MG63 (cell line): ENCODE data around the gene LCTL. TPM values are rescaled to one million over a fixed set of nuclear protein-coding genes. Genes with fewer than 3 reads are reported as not detected.
"Not testable (repeated sequence)": the region's sequence is repeated elsewhere in the genome, so short reads cannot be mapped to it uniquely, and the experiment has no call there.

Experiments
- DNase-seq: peaks from one replicate; pipeline ENCODE4 v3.0.0-alpha.2; 2020
- H3K27me3 ChIP-seq: fragments of 250-450 bp; sonication (Bioruptor Pico); 2 replicates; pipeline ENCODE4 v1.5.1; 2020; ENCODE audit warnings: mild to moderate bottlenecking, moderate library complexity
- H3K36me3 ChIP-seq: fragments of 250-450 bp; sonication (Bioruptor Pico); 2 replicates; pipeline ENCODE4 v1.5.1; 2020; ENCODE audit warnings: mild to moderate bottlenecking, moderate library complexity
- H3K4me3 ChIP-seq: fragments of 250-450 bp; sonication (Bioruptor Pico); 2 replicates; pipeline ENCODE4 v1.5.1; 2020; ENCODE audit warnings: mild to moderate bottlenecking, moderate library complexity
- H3K9me3 ChIP-seq: fragments of 250-450 bp; sonication (Bioruptor Pico); 2 replicates; pipeline ENCODE4 v1.5.1; 2020; ENCODE audit warnings: mild to moderate bottlenecking, moderate library complexity
- total RNA-seq: library from RNA; depleted of rRNA; stranded (reverse); fragments of >200 nt; shearing (Covaris generic); gene quantifications from 2 replicates; pipeline ENCODE4 v1.2.3, GENCODE V29; 2014; ENCODE audit warnings: low replicate concordance

The LCTL gene
- total RNA-seq, 1 experiment from 2014 or later, result 0.43 TPM

DNA sequence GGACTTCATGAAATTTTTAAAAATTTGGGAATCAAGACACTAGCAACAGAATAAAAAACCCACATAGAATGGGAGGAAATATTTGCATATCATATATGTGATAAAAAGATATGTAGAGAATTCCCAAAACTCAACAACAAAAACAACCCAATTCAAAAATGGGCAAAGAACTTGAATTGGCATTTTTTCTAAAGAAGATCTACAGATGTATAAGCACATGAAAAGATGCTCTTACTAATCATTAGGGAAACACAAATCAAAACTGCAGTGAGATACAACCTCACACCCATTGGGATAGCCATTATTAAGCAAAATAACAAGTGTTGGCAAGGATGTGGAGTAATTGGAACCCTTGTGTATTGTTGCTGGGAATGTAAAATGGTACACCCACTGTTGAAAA lies 10.1 kb downstream of the LCTL start:
- H3K36me3 ChIP-seq, result peaks cover 18% of the 10 kb centered on the region
- no peak overlapping the region for H3K4me3 ChIP-seq
- 0 out of 2 replicates have a peak, but pooled peaks cover 2% of the 10 kb centered on the region for H3K9me3 ChIP-seq
- H3K27me3 ChIP-seq, result no peaks in the 10 kb centered on the region
- DNase-seq, result no peak

DNA sequence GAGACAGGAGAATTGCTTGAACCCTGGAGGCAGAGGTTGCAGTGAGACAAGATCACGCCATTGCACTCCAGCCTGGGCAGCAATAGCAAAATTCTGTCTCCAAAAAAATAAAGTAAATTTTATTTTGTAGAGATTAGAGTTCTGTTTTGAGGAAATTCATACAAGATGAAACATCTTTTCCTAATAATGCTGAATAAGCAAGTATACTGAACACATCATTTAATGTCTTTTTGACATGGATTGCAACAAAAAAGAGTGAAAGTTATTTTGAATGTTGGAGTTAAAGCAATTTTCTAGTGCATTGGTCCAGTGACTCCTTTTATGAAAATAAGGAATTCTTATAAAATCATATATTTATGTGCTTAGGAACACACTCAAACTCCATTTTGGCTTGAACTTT lies 20.5 kb downstream of the LCTL start:
- Histone ChIP-seq H3K4me3 (no peak overlapping the region), H3K27me3 (no peaks in the 10 kb centered on the region), H3K36me3 (peaks cover 52% of the 10 kb centered on the region), H3K9me3 (no peaks in the 10 kb centered on the region)
- DNase-seq, result no peak

DNA sequence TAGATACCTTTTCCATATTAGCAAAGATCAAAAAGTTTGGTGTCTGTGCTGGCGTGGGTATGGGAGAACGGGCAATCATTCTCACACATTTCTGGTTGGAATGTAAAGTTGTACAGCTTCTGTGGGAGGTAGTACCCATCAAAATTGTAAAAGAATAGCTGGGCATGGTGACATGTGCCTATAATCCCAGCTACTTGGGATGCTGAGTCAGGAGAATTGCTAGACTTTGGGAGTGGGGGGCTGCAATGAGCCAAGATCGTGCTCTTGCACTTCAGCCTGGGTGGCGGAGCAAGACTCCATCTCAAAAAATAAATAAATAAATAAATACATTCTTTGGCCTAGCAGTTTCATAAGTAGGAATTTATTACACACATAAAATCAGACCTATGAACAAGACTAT lies 22.9 kb downstream of the LCTL start:
- Histone ChIP-seq H3K36me3 (peaks cover 48% of the 10 kb centered on the region), H3K4me3 (no peak overlapping the region), H3K27me3 (no peaks in the 10 kb centered on the region), H3K9me3 (no peaks in the 10 kb centered on the region)
- DNase-seq, result no peak

DNA sequence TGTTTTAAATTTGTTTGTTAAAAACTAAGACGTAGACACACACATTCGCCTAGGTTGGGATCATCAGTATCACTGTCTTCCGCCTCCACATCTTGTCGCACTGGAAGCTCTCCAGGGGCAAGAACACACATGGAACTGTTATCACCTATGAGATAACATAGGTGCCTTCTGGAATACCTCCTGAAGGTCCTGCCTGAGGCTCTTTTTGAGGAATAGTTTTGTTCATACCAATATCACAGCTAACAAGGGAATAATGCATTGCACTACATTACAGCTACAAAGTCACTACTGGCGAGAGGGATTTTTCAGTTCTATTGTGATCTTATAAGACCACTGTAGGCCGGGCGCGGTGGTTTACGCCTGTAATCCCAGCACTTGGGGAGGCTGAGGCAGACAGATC lies 30.7 kb downstream of the LCTL start:
- DNase-seq, result no peak
- Histone ChIP-seq H3K27me3 (no peaks in the 10 kb centered on the region), H3K9me3 (no peaks in the 10 kb centered on the region), H3K4me3 (no peak overlapping the region), H3K36me3 (peaks cover 57% of the 10 kb centered on the region)

DNA sequence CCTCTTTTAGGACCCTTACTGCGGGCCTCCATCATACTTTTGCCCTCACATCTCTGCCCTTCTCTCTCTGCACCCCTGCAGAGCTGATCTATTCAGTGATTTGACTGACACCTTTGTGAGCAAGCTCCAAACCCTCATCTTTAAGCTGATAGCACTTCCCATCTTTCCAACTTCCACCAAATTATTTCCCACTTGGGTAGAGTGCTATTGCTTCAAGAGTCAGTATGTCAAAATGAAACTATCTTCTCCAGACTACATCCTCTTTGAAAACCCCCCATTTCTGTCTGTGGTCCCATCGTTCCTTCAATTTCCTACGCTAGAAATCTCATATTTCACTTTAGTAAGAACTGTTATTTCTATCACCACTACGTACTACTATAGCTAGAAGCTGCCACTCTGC lies 41.0 kb downstream of the LCTL start:
- H3K9me3 ChIP-seq, result no peaks in the 10 kb centered on the region
- no peak for DNase-seq
- peaks cover 65% of the 10 kb centered on the region for H3K36me3 ChIP-seq
- no peaks in the 10 kb centered on the region for H3K27me3 ChIP-seq
- no peak overlapping the region for H3K4me3 ChIP-seq

DNA sequence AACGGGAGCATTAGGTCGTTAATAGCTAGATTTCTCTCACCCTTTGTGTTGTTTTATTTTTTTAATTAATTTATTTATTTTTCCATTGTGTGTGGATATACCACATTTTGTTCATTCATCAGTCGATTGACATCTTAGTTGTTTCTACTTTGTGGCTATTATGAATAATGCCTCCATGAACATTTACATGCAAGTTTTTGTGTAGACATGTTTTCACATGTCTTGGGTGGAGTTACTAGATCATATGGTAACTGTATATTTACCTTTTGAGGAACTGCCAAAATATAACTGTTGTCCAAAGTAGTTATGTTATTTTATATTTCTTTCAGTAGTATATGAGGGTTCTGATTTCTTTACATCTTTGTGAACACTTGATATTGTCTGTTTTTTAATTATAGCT lies 41.9 kb downstream of the LCTL start:
- H3K9me3 ChIP-seq, result no peaks in the 10 kb centered on the region
- no peaks in the 10 kb centered on the region for H3K27me3 ChIP-seq
- DNase-seq, result no peak
- no peak overlapping the region for H3K4me3 ChIP-seq
- H3K36me3 ChIP-seq, result peaks cover 68% of the 10 kb centered on the region

DNA sequence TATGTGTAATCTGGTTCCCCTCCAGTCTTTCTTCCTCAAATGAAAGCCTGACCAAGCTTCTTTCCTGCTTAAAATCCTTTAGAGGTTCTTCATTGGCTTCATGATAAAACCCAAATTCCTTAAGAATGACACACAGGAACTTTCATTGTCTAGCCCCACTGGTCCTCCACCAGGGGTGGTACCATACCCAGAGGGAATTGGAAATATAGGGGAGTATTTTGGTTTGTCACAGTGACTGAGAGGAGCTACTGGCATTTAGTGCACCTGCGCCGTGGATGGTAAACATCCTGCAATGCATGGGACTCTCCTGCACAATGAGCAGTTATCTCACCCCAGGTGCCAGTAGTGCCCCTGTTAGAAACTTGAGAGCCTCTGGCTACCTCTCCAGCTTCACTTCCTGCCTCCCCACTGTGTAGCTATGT lies 49.9 kb downstream of the LCTL start:
- peak; percentile 26 for DNase-seq
- Histone ChIP-seq H3K4me3 (no peak overlapping the region), H3K27me3 (no peaks in the 10 kb centered on the region), H3K9me3 (no peaks in the 10 kb centered on the region), H3K36me3 (peaks cover 66% of the 10 kb centered on the region)

DNA sequence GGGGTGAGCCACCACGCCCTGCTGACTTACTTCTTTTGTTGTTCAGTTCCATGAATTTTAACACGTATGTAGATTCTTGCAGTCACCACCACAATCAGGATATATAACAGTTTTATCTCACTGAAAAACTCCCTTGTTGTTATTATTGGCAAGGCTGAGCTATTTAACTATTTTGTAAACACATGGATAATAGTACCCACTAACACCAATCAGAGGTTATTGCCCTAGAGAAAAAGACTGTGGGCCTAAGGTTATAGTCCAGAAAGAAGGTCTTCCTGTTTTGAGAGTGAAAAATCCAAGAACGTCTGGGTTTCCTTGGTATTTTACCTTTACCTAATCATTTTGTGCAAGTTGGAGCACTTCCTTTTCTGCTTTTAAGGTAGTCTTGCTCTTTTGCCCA lies 51.2 kb downstream of the LCTL start:
- no peak for DNase-seq
- Histone ChIP-seq H3K4me3 (no peak overlapping the region), H3K9me3 (no peaks in the 10 kb centered on the region), H3K27me3 (no peaks in the 10 kb centered on the region), H3K36me3 (peaks cover 63% of the 10 kb centered on the region)

DNA sequence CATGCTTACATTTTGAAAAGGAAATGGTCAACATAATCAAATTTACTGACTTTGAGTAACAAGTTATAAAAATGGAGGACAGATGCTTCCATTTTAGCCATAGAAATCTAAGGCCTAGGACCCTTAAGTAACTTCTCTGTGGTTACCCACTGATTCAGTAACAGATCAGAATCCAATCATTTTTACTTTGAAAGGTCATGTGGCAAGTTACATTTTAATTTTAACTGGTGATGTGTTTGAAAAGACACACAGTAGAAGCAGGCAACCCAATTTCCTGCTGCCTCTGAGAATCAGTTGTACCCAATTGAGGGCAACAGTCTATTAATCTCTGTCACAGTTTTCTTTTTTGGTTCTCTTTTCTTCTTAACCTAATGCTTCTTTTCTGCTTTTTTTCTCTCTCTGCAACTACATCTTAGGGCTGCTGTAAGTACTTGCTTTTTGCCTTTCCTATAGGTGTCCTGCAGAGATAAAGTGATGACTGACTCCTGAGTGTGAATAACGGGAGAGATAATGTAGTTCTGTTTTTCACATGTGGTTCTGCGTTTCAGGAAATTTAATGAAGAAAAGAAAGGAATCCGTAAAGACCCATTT lies 57.4 kb downstream of the LCTL start:
- no peak overlapping the region for H3K4me3 ChIP-seq
- no peaks in the 10 kb centered on the region for H3K9me3 ChIP-seq
- H3K27me3 ChIP-seq, result no peaks in the 10 kb centered on the region
- peaks cover 38% of the 10 kb centered on the region for H3K36me3 ChIP-seq
- DNase-seq, result no peak

DNA sequence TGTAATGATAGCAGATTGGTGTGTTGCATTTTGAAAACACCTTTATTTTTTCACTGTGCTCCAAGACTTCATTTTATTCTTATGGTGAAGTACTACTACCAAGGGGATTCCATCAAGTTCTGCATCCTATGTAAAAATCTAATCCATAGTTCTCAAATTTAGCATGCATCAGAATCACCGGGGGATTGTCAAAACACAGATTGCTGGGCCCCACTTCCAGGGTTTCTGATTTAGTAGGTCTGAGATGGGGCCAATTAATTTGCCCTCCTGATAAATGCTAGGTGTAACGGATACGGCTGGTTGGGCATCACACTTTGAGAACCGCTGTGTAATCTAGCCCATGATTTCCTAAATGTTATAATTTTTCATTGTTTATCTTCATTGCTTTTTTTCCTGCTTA lies 60.0 kb downstream of the LCTL start:
- no peak for DNase-seq
- H3K4me3 ChIP-seq, result peak overlapping the region; percentile 95
- peaks cover 53% of the 10 kb centered on the region for H3K36me3 ChIP-seq
- H3K27me3 ChIP-seq, result no peaks in the 10 kb centered on the region
- H3K9me3 ChIP-seq, result no peaks in the 10 kb centered on the region

DNA sequence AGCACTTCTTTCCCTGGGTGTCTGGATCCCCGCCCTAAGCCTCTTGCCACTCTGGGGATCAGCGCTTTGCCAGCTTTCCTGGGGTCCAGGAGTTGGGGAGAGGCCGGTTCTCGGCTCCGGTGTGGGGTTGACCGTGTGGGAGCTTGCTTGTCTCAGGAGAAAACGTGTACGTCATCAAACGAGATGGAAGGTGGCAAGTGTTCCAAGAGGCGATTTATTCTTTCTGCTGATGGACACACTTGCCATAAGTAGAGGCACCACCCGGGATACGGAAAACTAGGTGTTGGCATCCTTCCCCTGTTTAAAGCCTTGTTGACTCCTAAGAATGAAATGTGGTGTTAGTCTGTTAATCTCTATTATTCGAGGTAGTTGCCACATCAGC lies 60.4 kb downstream of the LCTL start:
- Histone ChIP-seq H3K27me3 (no peaks in the 10 kb centered on the region), H3K4me3 (peak overlapping the region; percentile 95), H3K9me3 (no peaks in the 10 kb centered on the region), H3K36me3 (peaks cover 53% of the 10 kb centered on the region)
- DNase-seq, result no peak

DNA sequence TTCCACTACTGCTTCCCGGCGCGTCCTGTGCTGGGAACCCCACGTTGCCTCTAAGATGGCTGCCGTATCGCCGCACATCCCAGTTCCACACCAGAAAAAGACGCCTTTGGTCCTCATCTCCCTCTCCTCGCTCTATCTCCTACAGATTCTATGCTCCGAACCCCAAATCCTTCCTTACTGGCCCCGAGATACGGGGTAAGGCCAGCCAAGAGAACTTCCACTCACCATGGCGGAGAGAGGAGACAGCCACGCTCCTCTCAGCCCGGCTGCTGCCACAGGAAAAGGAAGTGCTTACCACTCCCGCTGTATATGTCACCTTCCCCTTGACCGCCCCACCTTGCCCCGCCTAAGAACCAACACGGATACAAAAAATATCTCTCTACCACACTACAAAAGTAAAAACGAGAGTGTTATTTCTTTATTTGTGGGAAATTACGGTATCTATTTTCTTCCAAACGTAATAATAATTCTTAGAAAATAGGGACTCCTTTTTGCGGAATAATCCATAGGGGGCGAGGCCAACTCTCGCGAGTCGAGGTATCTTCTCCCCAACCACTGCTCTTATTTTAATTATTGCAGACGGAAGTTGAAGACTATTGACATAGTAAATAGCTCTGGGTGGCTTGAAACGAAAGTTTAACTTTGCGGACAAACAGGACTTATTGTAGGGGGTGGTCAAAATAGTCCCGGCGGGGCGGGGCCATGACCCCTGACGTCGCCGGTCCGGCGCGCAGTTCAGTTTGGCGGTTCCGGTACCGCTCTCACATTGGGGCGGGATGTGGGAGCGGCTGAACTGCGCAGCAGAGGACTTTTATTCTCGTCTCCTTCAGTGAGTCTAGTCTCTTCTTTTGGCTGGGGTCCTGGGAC lies 61.0 kb downstream of the LCTL start, which contains the start of the genes RPL4 and ZWILCH:
RPL4 (minus strand) TSS at position 293 of the 867 bp plus-strand sequence; CDS start at position 228, 65 bp downstream.
ZWILCH (plus strand) TSS at position 764 of the 867 bp plus-strand sequence; CDS start at position 777, 13 bp downstream.
- no peaks in the 10 kb centered on the region for H3K27me3 ChIP-seq
- peak; percentile 86 for DNase-seq
- H3K9me3 ChIP-seq, result no peaks in the 10 kb centered on the region
- H3K36me3 ChIP-seq, result peaks cover 58% of the 10 kb centered on the region
- peak within 1 kb of the TSS; percentile 95 for H3K4me3 ChIP-seq

DNA sequence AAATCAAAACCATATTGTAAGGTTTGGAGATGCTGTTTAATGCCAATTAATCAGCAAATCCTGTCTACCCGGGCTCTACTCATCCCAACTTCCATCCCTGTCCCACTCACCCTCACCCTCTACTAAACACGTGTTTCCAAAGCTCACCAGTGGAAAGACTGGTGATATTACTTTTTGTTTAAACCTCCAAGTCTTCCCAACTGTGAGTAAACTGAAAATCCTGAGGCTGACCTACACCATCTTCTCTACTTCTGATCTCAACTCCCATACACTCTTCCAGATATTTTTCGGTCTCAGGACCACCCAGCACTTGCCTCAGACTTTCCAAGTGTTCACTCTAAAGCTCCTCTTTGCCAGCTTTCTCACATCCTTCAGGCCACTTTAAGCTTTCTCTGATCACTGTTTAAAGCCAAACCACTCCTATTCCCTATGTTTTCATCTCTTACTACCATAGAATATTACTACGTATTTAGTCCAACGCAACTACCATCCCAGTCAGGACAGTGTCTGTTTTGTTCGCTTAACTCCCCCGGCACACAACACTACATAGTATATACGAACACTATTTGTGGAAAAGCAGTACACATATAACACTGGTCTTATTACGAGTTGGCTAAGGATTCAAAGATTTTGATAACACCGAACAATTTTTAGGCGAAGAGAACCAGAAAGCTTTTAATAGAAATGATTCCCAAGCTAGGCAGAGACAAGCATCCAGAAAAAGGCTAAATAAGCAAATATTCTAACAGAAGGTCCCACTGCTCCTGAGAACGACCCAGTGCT lies 61.8 kb downstream of the LCTL start:
- H3K27me3 ChIP-seq, result no peaks in the 10 kb centered on the region
- no peak for DNase-seq
- H3K36me3 ChIP-seq, result peaks cover 60% of the 10 kb centered on the region
- H3K9me3 ChIP-seq, result no peaks in the 10 kb centered on the region
- H3K4me3 ChIP-seq, result peak overlapping the region; percentile 95

DNA sequence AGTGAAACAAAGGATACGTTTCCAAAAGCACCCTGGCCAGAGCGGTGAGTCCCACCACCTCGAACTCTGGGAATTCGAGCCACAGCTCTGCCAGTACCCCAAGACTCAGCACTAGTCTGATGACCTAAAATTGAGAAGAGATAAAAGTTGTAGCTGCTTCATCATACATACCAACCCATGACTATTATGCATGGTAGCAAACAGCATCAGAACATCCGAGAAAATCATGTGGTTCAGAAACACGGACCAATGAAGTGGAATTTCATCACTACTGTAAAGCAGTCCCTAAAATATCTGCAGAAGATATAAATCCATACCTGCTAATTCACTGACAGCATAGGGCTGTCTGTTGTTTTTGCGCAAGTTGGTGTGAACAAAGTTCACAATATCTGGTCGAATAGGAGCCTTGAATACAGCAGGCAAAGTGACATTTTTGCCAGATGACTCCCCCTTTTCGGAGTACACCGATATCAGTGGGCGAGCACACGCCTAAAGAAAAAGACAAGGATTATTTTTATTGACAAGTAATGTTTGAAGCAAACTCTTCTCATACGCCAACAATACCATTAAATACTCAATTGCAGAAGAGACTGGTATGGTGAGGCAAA lies 62.7 kb downstream of the LCTL start:
- Histone ChIP-seq H3K4me3 (peak overlapping the region; percentile 95), H3K36me3 (peaks cover 64% of the 10 kb centered on the region)
- not testable (repeated sequence) for H3K27me3 ChIP-seq, H3K9me3 ChIP-seq, DNase-seq

DNA sequence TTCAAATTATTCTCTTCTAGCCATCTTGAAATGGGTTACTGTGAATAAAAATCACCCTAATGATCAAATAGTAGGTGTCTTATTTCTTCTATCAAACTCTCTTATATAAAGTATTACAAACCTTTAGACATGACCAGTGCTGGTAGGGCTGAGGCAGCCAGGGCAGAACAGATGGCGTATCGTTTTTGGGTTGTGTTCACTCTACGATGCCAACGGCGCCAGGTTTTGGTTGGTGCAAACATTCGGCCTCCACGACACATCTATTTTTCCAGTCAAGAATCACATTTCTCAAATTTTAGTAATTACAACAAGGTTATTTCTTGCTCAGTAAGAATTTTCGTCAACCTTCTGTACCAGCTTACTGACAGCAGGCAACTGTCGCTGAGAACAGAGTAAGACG lies 63.3 kb downstream of the LCTL start:
- H3K36me3 ChIP-seq, result peaks cover 70% of the 10 kb centered on the region
- H3K27me3 ChIP-seq, result no peaks in the 10 kb centered on the region
- H3K4me3 ChIP-seq, result peak overlapping the region; percentile 95
- H3K9me3 ChIP-seq, result no peaks in the 10 kb centered on the region
- DNase-seq, result no peak

DNA sequence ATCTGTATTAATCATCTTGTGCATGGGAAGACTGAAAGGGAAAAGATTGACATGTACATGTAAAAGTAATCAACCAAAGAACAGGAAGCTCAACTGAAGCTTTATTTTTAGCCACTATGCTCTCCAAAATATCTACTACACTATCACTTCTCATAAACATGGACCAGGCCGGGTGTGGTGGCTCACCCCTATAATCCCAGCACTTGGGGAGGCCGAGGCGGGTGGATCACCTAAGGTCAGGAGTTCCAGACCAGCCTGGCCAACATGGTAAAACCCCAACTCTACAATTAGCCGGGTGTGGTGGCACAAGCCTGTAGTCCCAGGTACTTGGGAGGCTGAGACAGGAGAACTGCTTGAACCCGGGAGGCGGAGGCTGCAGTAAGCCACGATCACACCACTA lies 65.5 kb downstream of the LCTL start:
- DNase-seq, result not testable (repeated sequence)
- H3K36me3 ChIP-seq, result peaks cover 91% of the 10 kb centered on the region

More for the DNA sequence above, 65.5 kb downstream of the LCTL start:
- not testable (repeated sequence) for H3K9me3 ChIP-seq, H3K27me3 ChIP-seq, H3K4me3 ChIP-seq
